HEK293T (cell line): ENCODE results near the gene SCYL1.
"Not testable (repeated sequence)": the region's sequence is repeated elsewhere in the genome, so short reads cannot be mapped to it uniquely, and the experiment has no call there.

ENCODE experiments used
- CTCF ChIA-PET: fragments of 350-600 bp; formaldehyde crosslinking; extraction: SDS; loops from one replicate; lab custom pipeline; 2021; ENCODE audit warnings: antibody characterized with exemption, inconsistent platforms; lab: Yijun Ruan, JAX
- POLR2A ChIA-PET: fragments of 350-600 bp; formaldehyde crosslinking; extraction: SDS; loops from one replicate; lab custom pipeline; 2020; ENCODE audit warnings: antibody characterized with exemption, inconsistent platforms; lab: Yijun Ruan, JAX
- DNase-seq: peaks from one replicate; pipeline ENCODE4 v3.0.0; 2012; ENCODE audit warnings: mixed read lengths; ENCODE audit errors: extremely low spot score
- ARNT ChIP-seq: fragments of 450-650 bp; IDR thresholded peaks from 2 replicates; pipeline ENCODE4 v1.6.1; 2017; ENCODE audit warnings: mild to moderate bottlenecking
- BHLHE40 ChIP-seq: fragments of 450-650 bp; IDR thresholded peaks from 2 replicates; pipeline ENCODE4 v1.6.1; 2016; ENCODE audit warnings: mild to moderate bottlenecking, moderate library complexity, borderline replicate concordance
- CTBP1 ChIP-seq: fragments of 450-650 bp; IDR thresholded peaks from 2 replicates; pipeline ENCODE4 v1.6.1; 2016; ENCODE audit warnings: borderline replicate concordance
- ELF4 ChIP-seq: fragments of 450-650 bp; IDR thresholded peaks from 2 replicates; pipeline ENCODE4 v1.6.1; 2017; ENCODE audit warnings: antibody characterized with exemption
- FOXA1 ChIP-seq: fragments of 450-650 bp; IDR thresholded peaks from 2 replicates; pipeline ENCODE4 v1.6.1; 2016; ENCODE audit warnings: mild to moderate bottlenecking
- FOXK2 ChIP-seq: fragments of 450-650 bp; IDR thresholded peaks from 2 replicates; pipeline ENCODE4 v1.6.1; 2016; ENCODE audit warnings: mild to moderate bottlenecking
- FOXM1 ChIP-seq: fragments of 450-650 bp; IDR thresholded peaks from 2 replicates; pipeline ENCODE4 v1.6.1; 2017; ENCODE audit warnings: mild to moderate bottlenecking, borderline replicate concordance
- HDGF ChIP-seq: fragments of 450-650 bp; IDR thresholded peaks from 2 replicates; pipeline ENCODE4 v1.6.1; 2017; ENCODE audit warnings: antibody characterized with exemption, borderline replicate concordance
- L3MBTL2 ChIP-seq: fragments of 450-650 bp; conservative IDR thresholded peaks from 2 replicates; pipeline ENCODE4 v1.6.1; 2016; ENCODE audit warnings: mild to moderate bottlenecking
- LEF1 ChIP-seq: fragments of 450-650 bp; IDR thresholded peaks from 2 replicates; pipeline ENCODE4 v1.6.1; 2017; ENCODE audit warnings: mild to moderate bottlenecking, borderline replicate concordance
- NFRKB ChIP-seq: fragments of 450-650 bp; IDR thresholded peaks from 2 replicates; pipeline ENCODE4 v1.6.1; 2016; ENCODE audit warnings: mild to moderate bottlenecking, moderate library complexity
- PKNOX1 ChIP-seq: fragments of 450-650 bp; IDR thresholded peaks from 2 replicates; pipeline ENCODE4 v1.6.1; 2016
- SP1 ChIP-seq: fragments of 450-650 bp; IDR thresholded peaks from 2 replicates; pipeline ENCODE4 v1.6.1; 2017
- SUZ12 ChIP-seq: fragments of 450-650 bp; IDR thresholded peaks from 2 replicates; pipeline ENCODE4 v1.6.1; 2016; ENCODE audit warnings: mild to moderate bottlenecking
- TARDBP ChIP-seq: fragments of 450-650 bp; IDR thresholded peaks from 2 replicates; pipeline ENCODE4 v1.6.1; 2016
- ZNF384 ChIP-seq: fragments of 450-650 bp; IDR thresholded peaks from 2 replicates; pipeline ENCODE4 v1.6.1; 2016

Gene SCYL1

GRCh38 chr11:65523631-65523968 is 1.3 kb upstream of the SCYL1 start:
- CTCF ChIA-PET, result interaction anchor here (1.5 kb wide), 1 partner anchor 28 kb away, joined by 3 read pairs; no protein-coding TSS in a partner anchor
- POLR2A ChIA-PET, result interaction anchor here (0.8 to 2.9 kb wide), 3 partner anchors 17 to 100 kb away, joined by 4 to 9 read pairs (median 8); partner anchors contain the start of genes NEAT1 and ZNRD2
- DNase-seq, result not testable (repeated sequence)

- no peak for DNase-seq
- CTCF ChIA-PET, result interaction anchor here (1.5 kb wide), 1 partner anchor 27 kb away, joined by 3 read pairs; no protein-coding TSS in a partner anchor
- POLR2A ChIA-PET, result interaction anchor here (0.6 to 2.9 kb wide), 15 partner anchors 10 to 262 kb away, joined by 3 to 9 read pairs (median 5); partner anchors contain the start of genes DPF2, MALAT1, NEAT1 and POLA2
- TF ChIP-seq CTBP1, result no peak
- TF ChIP-seq BHLHE40, result no peak
- no peak for TF ChIP-seq PKNOX1
- TF ChIP-seq HDGF, result no peak
- no peak for TF ChIP-seq TARDBP
- TF ChIP-seq LEF1, result no peak
- no peak for TF ChIP-seq FOXM1
- TF ChIP-seq FOXK2, result no peak
- no peak for TF ChIP-seq NFRKB
- TF ChIP-seq ELF4, result no peak
- TF ChIP-seq FOXA1, result no peak
- no peak for TF ChIP-seq ZNF384
- no peak for TF ChIP-seq SUZ12
- no peak for TF ChIP-seq ARNT
- TF ChIP-seq SP1, result no peak
Measured at GRCh38 chr11:65524014-65524740, 706 bp upstream of the SCYL1 start.

- POLR2A ChIA-PET, result interaction anchor here (1.1 to 2.9 kb wide), 13 partner anchors 11 to 192 kb away, joined by 3 to 9 read pairs (median 5); partner anchors contain the start of genes DPF2, FAM89B, MALAT1 and NEAT1
- CTCF ChIA-PET, result interaction anchor here (2.0 kb wide), 1 partner anchor 15 kb away, joined by 5 read pairs; no protein-coding TSS in a partner anchor
- TF ChIP-seq L3MBTL2, result peak; percentile 19; the same call in 1 of the 2 replicates
- no peak for TF ChIP-seq FOXK2
- DNase-seq, result no peak
Measured at GRCh38 chr11:65525546-65526480, 930 bp downstream of the SCYL1 start.

GRCh38 chr11:65526744-65527143 is 1.9 kb downstream of the SCYL1 start:
- CTCF ChIA-PET, result interaction anchor here (2.0 kb wide), 1 partner anchor 14 kb away, joined by 5 read pairs; no protein-coding TSS in a partner anchor
- TF ChIP-seq NFRKB, result no peak
- TF ChIP-seq ARNT, result no peak
- no peak for TF ChIP-seq BHLHE40
- TF ChIP-seq LEF1, result no peak
- no peak for TF ChIP-seq L3MBTL2
- no peak for TF ChIP-seq ELF4
- no peak for TF ChIP-seq HDGF
- no peak for TF ChIP-seq FOXK2
- no peak for TF ChIP-seq CTBP1
- no peak for TF ChIP-seq FOXM1
- no peak for DNase-seq
- POLR2A ChIA-PET, result interaction anchor here (1.1 to 1.6 kb wide), 2 partner anchors 10 to 41 kb away, joined by 3 to 5 read pairs; no protein-coding TSS in a partner anchor

- DNase-seq, result no peak
- CTCF ChIA-PET, result no interaction called here
- TF ChIP-seq L3MBTL2, result no peak
- TF ChIP-seq ELF4, result no peak
- no peak for TF ChIP-seq FOXA1
- no peak for TF ChIP-seq HDGF
- TF ChIP-seq SP1, result no peak
- TF ChIP-seq FOXM1, result no peak
- TF ChIP-seq PKNOX1, result no peak
- TF ChIP-seq TARDBP, result no peak
- TF ChIP-seq ARNT, result no peak
- POLR2A ChIA-PET, result no interaction called here
Measured at GRCh38 chr11:65528819-65529350, 4.0 kb downstream of the SCYL1 start.

- ChIA-PET POLR2A (no interaction called here), CTCF (interaction anchor here (0.9 kb wide), 1 partner anchor 12 kb away, joined by 3 read pairs; no protein-coding TSS in a partner anchor)
- TF ChIP-seq ELF4 (no peak), CTBP1 (no peak), NFRKB (no peak), HDGF (no peak), ZNF384 (no peak), FOXK2 (no peak), SUZ12 (no peak), BHLHE40 (no peak), FOXA1 (no peak), TARDBP (no peak), FOXM1 (no peak), L3MBTL2 (no peak), PKNOX1 (no peak), SP1 (no peak), ARNT (no peak)
- no peak for DNase-seq
Measured at GRCh38 chr11:65529475-65530156, 4.7 kb downstream of the SCYL1 start.
